Uterus (tissue), 4 donors: ENCODE measurements around the gene ALDH1A1. TPM values are rescaled to one million over a fixed set of nuclear protein-coding genes. Genes with fewer than 3 reads are reported as not detected.

Source experiments
- DNase-seq, 2 donors: peaks; one replicate each; pipeline ENCODE4 v3.0.0-alpha.2; 2019 to 2020
- H3K27ac ChIP-seq, 2 donors: fragments of 200-600 bp; sonication (generic); 1 replicate in 1 of 2; 2 replicates in 1 of 2; pipeline ENCODE4 v1.5.1; 2016 to 2018
- H3K27me3 ChIP-seq, 2 donors: fragments of 200-600 bp; sonication (generic); one replicate each; pipeline ENCODE4 v1.5.1; 2018 to 2019; ENCODE audit warnings: control low read depth in 1 of 2
- H3K36me3 ChIP-seq, 2 donors: fragments of 200-600 bp; sonication (generic); one replicate each; pipeline ENCODE4 v1.5.1; 2019; ENCODE audit warnings: control low read depth in 1 of 2
- H3K4me1 ChIP-seq, 2 donors: fragments of 200-600 bp; sonication (generic); one replicate each; pipeline ENCODE4 v1.5.1; 2018 to 2019; ENCODE audit warnings: control low read depth in 1 of 2
- H3K4me3 ChIP-seq, 2 donors: fragments of 200-600 bp; sonication (generic); 1 replicate in 1 of 2; 2 replicates in 1 of 2; pipeline ENCODE4 v1.5.1; 2018 to 2019; ENCODE audit warnings: mild to moderate bottlenecking in 1 of 2
- H3K9me3 ChIP-seq, 2 donors: fragments of 200-600 bp; sonication (generic); one replicate each; pipeline ENCODE4 v1.5.1; 2019; ENCODE audit warnings: control low read depth in 1 of 2
- CTCF ChIP-seq, 4 experiments: fragments of 200-600 bp in 2 of 4; fragments of 450-650 bp in 2 of 4; sonication (generic) in 2 of 4; IDR thresholded peaks; one replicate each; pipeline ENCODE4 v1.5.1; 2016 to 2019; ENCODE audit warnings: antibody characterized with exemption in 4 of 4, mild to moderate bottlenecking in 2 of 4, moderate library complexity in 1 of 4
- POLR2A ChIP-seq, 2 donors: fragments of 450-650 bp; IDR thresholded peaks; one replicate each; pipeline ENCODE4 v1.6.1; 2016; ENCODE audit warnings: antibody characterized with exemption in 2 of 2, mild to moderate bottlenecking in 1 of 2, moderate library complexity in 1 of 2
- intact Hi-C: fragments of 100-400 bp; cut with DNase I; formaldehyde crosslinking; loops from one replicate; pipeline ENCODE4 v1.15.1; 2023; ENCODE audit warnings: low total_unique reads
- total RNA-seq, 4 donors: library from RNA; depleted of rRNA in 3 of 4; stranded (reverse); fragments of >200 nt in 3 of 4; gene quantifications; one replicate each; pipeline versions ENCODE4 v1.1.0 to v1.2.4, GENCODE V29; 2014 to 2023
- donor health status: DM: yes; HTN: yes; CAD: no.

Gene ALDH1A1
- total RNA-seq, 4 donors from 2014 or later, result 87.9 to 287 (median 166) TPM

GRCh38 chr9:72996114-72996513, 43.3 kb upstream of the ALDH1A1 start:
- H3K4me1 ChIP-seq, result no peaks in the 10 kb centered on the region
- H3K9me3 ChIP-seq, result no peaks in the 10 kb centered on the region
- H3K36me3 ChIP-seq, result no peaks in the 10 kb centered on the region
- no peak for DNase-seq
- no peak overlapping the region for H3K27ac ChIP-seq
- H3K4me3 ChIP-seq, result no peak overlapping the region
- TF ChIP-seq POLR2A (IDR thresholded peaks at IDR 0.05) (no peak), CTCF (IDR thresholded peaks at IDR 0.05) (no peak)
- H3K27me3 ChIP-seq, result no peaks in the 10 kb centered on the region
- intact Hi-C loops, result no loop called here

- H3K4me1 ChIP-seq, result no peaks in the 10 kb centered on the region
- H3K4me3 ChIP-seq, result no peak overlapping the region
- H3K27me3 ChIP-seq, result no peaks in the 10 kb centered on the region
- intact Hi-C loops, result no loop called here
- DNase-seq, result no peak
- no peaks in the 10 kb centered on the region for H3K9me3 ChIP-seq
- TF ChIP-seq CTCF (IDR thresholded peaks at IDR 0.05) (no peak), POLR2A (IDR thresholded peaks at IDR 0.05) (no peak)
- no peak overlapping the region for H3K27ac ChIP-seq
- H3K36me3 ChIP-seq, result no peaks in the 10 kb centered on the region
Measured at GRCh38 chr9:72995131-72996024, 42.5 kb upstream of the ALDH1A1 start.

GRCh38 chr9:72991772-72992171, 38.9 kb upstream of the ALDH1A1 start:
- TF ChIP-seq POLR2A (IDR thresholded peaks at IDR 0.05) (no peak), CTCF (IDR thresholded peaks at IDR 0.05) (no peak)
- Histone ChIP-seq H3K4me1 (no peaks in the 10 kb centered on the region), H3K36me3 (no peaks in the 10 kb centered on the region), H3K9me3 (no peaks in the 10 kb centered on the region), H3K4me3 (no peak overlapping the region), H3K27ac (no peak overlapping the region), H3K27me3 (no peaks in the 10 kb centered on the region)
- intact Hi-C loops, result no loop called here
- DNase-seq, result no peak

- intact Hi-C loops, result no loop called here
- Histone ChIP-seq H3K4me1 (no peaks in the 10 kb centered on the region), H3K4me3 (no peak overlapping the region), H3K9me3 (no peaks in the 10 kb centered on the region), H3K36me3 (no peaks in the 10 kb centered on the region), H3K27me3 (no peaks in the 10 kb centered on the region), H3K27ac (no peak overlapping the region)
- DNase-seq, result no peak
- TF ChIP-seq CTCF (IDR thresholded peaks at IDR 0.05), result no peak
- TF ChIP-seq POLR2A (IDR thresholded peaks at IDR 0.05), result no peak
Measured at GRCh38 chr9:72990397-72991182, 37.7 kb upstream of the ALDH1A1 start.
